Endothelial cell of umbilical vein (primary cell): Measurements from ENCODE around the gene CPLX1. TPM values are rescaled to one million over a fixed set of nuclear protein-coding genes. Genes with fewer than 3 reads are reported as not detected.

Experiments
- BruUV-seq: library from RNA; stranded (reverse); fragments of 400-500 nt; replicated peaks from 2 replicates; lab custom pipeline; 2021; lab: Mats Ljungman, UMichigan
- CTCF ChIA-PET: fragments of 300-600, 350-600 bp; sonication (Branson Sonifier 250); formaldehyde crosslinking; loops from one replicate; lab custom pipeline; 2021; ENCODE audit warnings: antibody characterized with exemption, inconsistent platforms; lab: Charles Lee
- POLR2A ChIA-PET: fragments of 300-600, 350-600 bp; sonication (Branson Sonifier 250); formaldehyde crosslinking; loops from one replicate; lab custom pipeline; 2021; ENCODE audit warnings: antibody characterized with exemption, inconsistent platforms; lab: Charles Lee
- DNase-seq: peaks from one replicate; pipeline ENCODE4 v3.0.0-alpha.2; 2011; ENCODE audit warnings: low read depth, low spot score
- FAIRE-seq: peaks from 2 replicates; lab custom pipeline; 2011; peaks lifted over from hg19 to GRCh38; lab: Jason Lieb, UNC
- H2AFZ ChIP-seq: 2 replicates; pipeline ENCODE4 v1.6.0; 2012; ENCODE audit warnings: low read depth, low read length, control low read depth, inconsistent platforms
- H3K27ac ChIP-seq: 2 replicates; pipeline ENCODE4 v1.5.1; 2011; ENCODE audit warnings: low read depth, mild to moderate bottlenecking, control low read depth, low read length, moderate library complexity; ENCODE audit not compliant: insufficient read depth
- H3K27me3 ChIP-seq, 2 experiments: 2 replicates each; pipeline versions ENCODE4 v1.6.0 to v1.6.1; 2011; ENCODE audit warnings: low read length in 2 of 2, mixed read lengths in 1 of 2; ENCODE audit not compliant: control insufficient read depth in 2 of 2, insufficient read depth in 2 of 2
- H3K36me3 ChIP-seq, 2 experiments: 2 replicates in 1 of 2; 3 replicates in 1 of 2; pipeline ENCODE4 v1.5.1; 2011; ENCODE audit warnings: low read length in 2 of 2, mild to moderate bottlenecking in 1 of 2, moderate library complexity in 1 of 2; ENCODE audit not compliant: control insufficient read depth in 2 of 2, insufficient read depth in 2 of 2; ENCODE audit errors: extremely low read depth in 1 of 2
- H3K4me1 ChIP-seq: 3 replicates; pipeline ENCODE4 v1.5.1; 2011; ENCODE audit warnings: mild to moderate bottlenecking, low read length; ENCODE audit not compliant: control insufficient read depth, insufficient read depth; ENCODE audit errors: extremely low read depth
- H3K4me2 ChIP-seq: 2 replicates; pipeline ENCODE4 v1.6.1; 2011; ENCODE audit warnings: low read length, control low read depth, mixed read lengths; ENCODE audit not compliant: insufficient read depth
- H3K4me3 ChIP-seq, 3 experiments: fragments of 200-600 bp in 1 of 3; sonication (generic), shearing (Covaris generic) in 1 of 3; replicated peaks in 1 of 3; 2 replicates each; pipeline ENCODE4 v1.5.1; 2011 to 2016; ENCODE audit warnings: control low read depth in 3 of 3, low read length in 3 of 3, mild to moderate bottlenecking in 2 of 3, inconsistent platforms in 1 of 3, low read depth in 1 of 3, moderate library complexity in 1 of 3; ENCODE audit not compliant: insufficient read depth in 1 of 3
- H3K79me2 ChIP-seq: 2 replicates; pipeline ENCODE4 v1.6.0; 2012; ENCODE audit warnings: low read length, inconsistent platforms; ENCODE audit not compliant: control insufficient read depth, insufficient read depth
- H3K9ac ChIP-seq: replicated peaks from 2 replicates; pipeline ENCODE3; 2011; ENCODE audit warnings: low read length, control low read depth; ENCODE audit not compliant: insufficient read depth; ENCODE audit errors: extremely low read depth
- H3K9me1 ChIP-seq: replicated peaks from 3 replicates; pipeline ENCODE4 v1.6.0; 2011; ENCODE audit warnings: mild to moderate bottlenecking, low read length; ENCODE audit not compliant: control insufficient read depth, insufficient read depth; ENCODE audit errors: extremely low read depth
- H3K9me3 ChIP-seq: replicated peaks from 2 replicates; pipeline ENCODE4 v1.5.1; 2012; ENCODE audit warnings: low read length, inconsistent platforms; ENCODE audit not compliant: control insufficient read depth, insufficient read depth
- H4K20me1 ChIP-seq: replicated peaks from 2 replicates; pipeline ENCODE3; 2011; ENCODE audit warnings: mild to moderate bottlenecking, low read length; ENCODE audit not compliant: control insufficient read depth, insufficient read depth; ENCODE audit errors: extremely low read depth
- CTCF ChIP-seq, 2 donors: IDR thresholded peaks; 1 replicate in 1 of 2; 2 replicates in 1 of 2; pipeline ENCODE4 v1.5.1; 2011; ENCODE audit warnings: low read length in 2 of 2, mild to moderate bottlenecking in 2 of 2, moderate library complexity in 2 of 2, control low read depth in 1 of 2, inconsistent platforms in 1 of 2, low read depth in 1 of 2; ENCODE audit not compliant: insufficient read depth in 1 of 2; ENCODE audit errors: extremely low read depth in 1 of 2
- EZH2 ChIP-seq: IDR thresholded peaks from 2 replicates; pipeline ENCODE4 v1.6.1; 2012; ENCODE audit warnings: borderline replicate concordance, low read depth, mild to moderate bottlenecking, moderate library complexity, low read length, inconsistent platforms; ENCODE audit not compliant: severe bottlenecking
- FOS ChIP-seq: IDR thresholded peaks from 2 replicates; pipeline ENCODE4 v1.6.1; 2011; ENCODE audit warnings: mild to moderate bottlenecking, low read length, moderate library complexity, borderline replicate concordance; ENCODE audit not compliant: insufficient read depth
- GATA2 ChIP-seq: IDR thresholded peaks from 2 replicates; pipeline ENCODE4 v1.7.0; 2011; ENCODE audit warnings: low read depth, mild to moderate bottlenecking, moderate library complexity, mixed read lengths, low read length; ENCODE audit not compliant: insufficient read length, insufficient read depth
- JUN ChIP-seq: IDR thresholded peaks from 2 replicates; pipeline ENCODE4 v1.6.1; 2011; ENCODE audit warnings: borderline replicate concordance, low read depth; ENCODE audit not compliant: insufficient read length, insufficient read depth
- MAX ChIP-seq: IDR thresholded peaks from 2 replicates; pipeline ENCODE4 v1.6.1; 2011; ENCODE audit not compliant: insufficient read depth, insufficient read length
- MYC ChIP-seq: IDR thresholded peaks from one replicate; pipeline ENCODE4 v1.6.1; 2011; ENCODE audit warnings: mild to moderate bottlenecking, low read depth, low read length
- POLR2A ChIP-seq: IDR thresholded peaks from 2 replicates; pipeline ENCODE4 v1.6.1; 2012; ENCODE audit warnings: low read depth, mild to moderate bottlenecking, control low read depth, low read length
- POLR2AphosphoS5 ChIP-seq: IDR thresholded peaks from 2 replicates; pipeline ENCODE4 v1.6.1; 2012; ENCODE audit warnings: low read depth, mild to moderate bottlenecking, control low read depth, low read length, moderate library complexity; ENCODE audit not compliant: insufficient read depth
- dilution Hi-C: fragments of 300-500 bp; cut with MboI; formaldehyde crosslinking; loops from one replicate; pipeline ENCODE4 v1.15.0; 2019; ENCODE audit warnings: low sequenced_read_pairs; ENCODE audit not compliant: extremely low pct_ligation_motif_present
- intact Hi-C: fragments of 100-400 bp; cut with micrococcal nuclease; formaldehyde crosslinking; loops from one replicate; pipeline ENCODE4 v1.10.0; 2022
- polyA plus RNA-seq, 4 experiments: library from polyadenylated mRNA; depleted of rRNA in 3 of 4; stranded (reverse) in 3 of 4; unstranded in 1 of 4; fragments of >200 nt; gene quantifications; 2 replicates each; pipeline versions ENCODE4 v1.2.1 to v1.2.3, GENCODE V29; 2011 to 2012; ENCODE audit warnings: missing spikeins in 1 of 4
- total RNA-seq: library from RNA; stranded (reverse); gene quantifications from 2 replicates; pipeline ENCODE4 v1.2.3, GENCODE V29; 2021

CPLX1 gene
- total and polyA plus RNA-seq, 2 donors (not counting 3 experiments of a cell fraction or from before 2014, with no cell fraction given) = 1.0 to 1.8 TPM

DNA sequence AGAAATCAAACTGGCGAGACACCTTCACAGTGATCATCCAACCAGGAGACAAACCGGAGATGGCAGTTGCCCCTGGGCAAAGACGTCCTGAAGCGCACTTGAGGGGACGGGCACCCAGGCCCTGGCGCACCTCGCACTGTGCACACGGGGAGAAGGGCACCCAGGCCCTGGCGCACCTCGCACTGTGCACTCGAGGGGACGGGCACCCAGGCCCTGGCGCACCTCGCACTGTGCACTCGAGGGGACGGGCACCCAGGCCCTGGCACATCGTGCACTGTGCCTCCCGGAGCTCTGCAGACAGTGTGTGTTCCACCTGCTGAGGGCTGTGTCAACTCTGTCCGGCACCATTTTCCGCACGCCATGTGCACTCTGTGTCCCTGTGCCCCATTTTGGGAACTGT, 34.6 kb upstream of the CPLX1 start:
- Histone ChIP-seq H3K36me3 (peaks cover 4 to 51% of the 10 kb centered on the region in 2 experiments), H3K4me2 (no peak overlapping the region), H3K9ac (no peak overlapping the region), H3K4me3 (no peak overlapping the region), H3K27ac (no peak overlapping the region), H3K4me1 (no peaks in the 10 kb centered on the region), H4K20me1 (no peaks in the 10 kb centered on the region), H3K9me3 (no peaks in the 10 kb centered on the region), H3K9me1 (no peaks in the 10 kb centered on the region), H3K27me3 (no peaks in the 10 kb centered on the region), H2AFZ (no peak overlapping the region), H3K79me2 (no peaks in the 10 kb centered on the region)
- ChIA-PET CTCF (no interaction called here), POLR2A (no interaction called here)
- BruUV-seq = no TSS peak
- intact Hi-C loops (no loop called here), dilution Hi-C loops (no loop called here)
- no peak for FAIRE-seq
- no peak for DNase-seq
- TF ChIP-seq EZH2 (no peak), MAX (no peak), POLR2A (no peak), MYC (no peak), GATA2 (no peak), JUN (no peak), POLR2AphosphoS5 (no peak), FOS (no peak), CTCF (IDR thresholded peaks at IDR 0.05; ENCODE audit: extremely low read depth in 1 of 2, insufficient read depth in 1 of 2, low read depth in 1 of 2, low read length in 2 of 2) (no peak)
